ENCODE results near the gene GRIN2A.
A peak's percentile ranks its signal among the peaks of the same experiment; 100 is the strongest.

Gene GRIN2A

GRCh38 chr16:9840761-9841665 is 341.2 kb downstream of the GRIN2A start:
- DNase-seq (ENCODE audit: low read depth) = no peak
- H3K4me3 ChIP-seq (ENCODE audit: low read depth, low read length) = no peak overlapping the region
- TF ChIP-seq, protein P1, sequence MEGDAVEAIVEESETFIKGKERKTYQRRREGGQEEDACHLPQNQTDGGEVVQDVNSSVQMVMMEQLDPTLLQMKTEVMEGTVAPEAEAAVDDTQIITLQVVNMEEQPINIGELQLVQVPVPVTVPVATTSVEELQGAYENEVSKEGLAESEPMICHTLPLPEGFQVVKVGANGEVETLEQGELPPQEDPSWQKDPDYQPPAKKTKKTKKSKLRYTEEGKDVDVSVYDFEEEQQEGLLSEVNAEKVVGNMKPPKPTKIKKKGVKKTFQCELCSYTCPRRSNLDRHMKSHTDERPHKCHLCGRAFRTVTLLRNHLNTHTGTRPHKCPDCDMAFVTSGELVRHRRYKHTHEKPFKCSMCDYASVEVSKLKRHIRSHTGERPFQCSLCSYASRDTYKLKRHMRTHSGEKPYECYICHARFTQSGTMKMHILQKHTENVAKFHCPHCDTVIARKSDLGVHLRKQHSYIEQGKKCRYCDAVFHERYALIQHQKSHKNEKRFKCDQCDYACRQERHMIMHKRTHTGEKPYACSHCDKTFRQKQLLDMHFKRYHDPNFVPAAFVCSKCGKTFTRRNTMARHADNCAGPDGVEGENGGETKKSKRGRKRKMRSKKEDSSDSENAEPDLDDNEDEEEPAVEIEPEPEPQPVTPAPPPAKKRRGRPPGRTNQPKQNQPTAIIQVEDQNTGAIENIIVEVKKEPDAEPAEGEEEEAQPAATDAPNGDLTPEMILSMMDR (conservative IDR thresholded peaks at IDR 0.05; ENCODE audit: low read depth, low read length) = no peak

DNA sequence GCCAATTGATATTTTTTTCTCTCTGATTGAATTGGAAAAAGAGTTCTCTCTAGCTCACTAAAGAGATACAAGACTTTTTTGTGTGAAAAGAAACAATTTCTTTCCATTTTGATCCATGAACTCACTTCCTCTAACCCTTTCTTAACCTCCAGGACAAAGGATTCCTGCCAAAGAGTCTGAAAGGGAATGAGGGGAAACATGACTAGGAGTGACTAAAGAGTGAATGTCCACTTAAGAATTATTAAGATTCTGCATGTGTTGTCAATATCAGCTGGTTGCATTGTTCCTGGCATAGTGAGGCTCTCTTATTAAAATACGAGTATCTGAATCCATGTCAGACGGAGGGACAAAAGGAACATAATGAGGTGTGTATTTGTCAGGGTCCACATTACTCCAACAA is 344.7 kb downstream of the GRIN2A start:
- DNase-seq (ENCODE audit: low read depth) = no peak
- TF ChIP-seq, protein P1 (conservative IDR thresholded peaks at IDR 0.05; ENCODE audit: low read depth, low read length) = no peak

DNA sequence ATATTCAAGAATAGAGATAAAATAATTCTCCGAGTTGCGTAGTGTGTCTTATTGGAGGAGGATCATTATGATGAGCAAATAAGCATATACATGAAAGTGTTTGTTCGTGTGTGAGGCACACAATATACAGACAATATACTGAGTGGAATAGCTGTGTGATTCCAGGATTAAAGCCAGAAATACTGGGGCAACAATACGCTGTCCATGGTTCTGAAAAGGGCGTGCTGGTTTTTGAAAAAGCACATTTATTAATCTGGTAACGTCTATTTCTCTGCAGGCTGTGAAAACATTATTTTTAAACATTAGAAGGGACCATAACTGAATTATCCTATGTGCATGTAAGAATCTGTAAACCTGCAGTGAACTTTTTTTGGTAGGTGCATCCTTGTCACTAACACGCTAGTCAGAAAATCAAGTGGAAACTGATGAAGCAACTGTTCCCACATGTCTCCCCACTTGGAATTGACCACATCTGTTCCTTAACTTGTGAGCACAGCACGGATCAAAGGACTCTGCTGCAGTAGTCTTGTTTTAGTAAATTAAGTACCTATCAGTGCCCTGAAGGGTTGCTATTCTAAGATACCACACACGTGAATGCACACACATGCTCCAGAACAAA is 346.0 kb downstream of the GRIN2A start:
- DNase-seq (ENCODE audit: low read depth) = peak; percentile 7
- H3K4me3 ChIP-seq (ENCODE audit: low read depth, low read length) = no peak overlapping the region
- TF ChIP-seq, protein P1 (conservative IDR thresholded peaks at IDR 0.05; ENCODE audit: low read depth, low read length) = no peak

More for the DNA sequence above, 344.7 kb downstream of the GRIN2A start:
- no peak overlapping the region for H3K4me3 ChIP-seq (ENCODE audit: low read depth, low read length)

GRCh38 chr16:9827062-9827752 is 355.0 kb downstream of the GRIN2A start:
- H3K4me3 ChIP-seq (ENCODE audit: low read depth, low read length) = no peak overlapping the region
- TF ChIP-seq, protein P1 (conservative IDR thresholded peaks at IDR 0.05; ENCODE audit: low read depth, low read length) = no peak
- DNase-seq (ENCODE audit: low read depth) = no peak

DNA sequence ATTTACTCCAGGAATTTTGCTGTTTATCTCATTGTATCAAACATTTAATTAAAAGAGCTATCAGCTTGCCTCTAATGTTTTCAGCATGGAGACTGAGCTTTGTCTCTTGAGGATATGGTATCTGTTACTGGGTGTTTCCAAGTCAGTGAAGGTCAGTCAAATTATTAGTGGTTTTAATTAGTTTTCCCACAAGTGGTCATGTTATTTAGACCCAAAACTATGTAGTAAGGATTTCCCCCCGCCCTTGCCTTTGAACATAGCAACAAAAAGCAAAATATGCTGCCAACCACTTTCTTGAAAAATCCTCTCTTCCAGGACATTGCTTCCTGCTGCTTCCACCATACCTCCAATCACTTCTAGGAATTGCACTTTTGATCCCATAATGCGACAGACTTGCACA is 355.6 kb downstream of the GRIN2A start:
- no peak for DNase-seq (ENCODE audit: low read depth)
- TF ChIP-seq, protein P1 (conservative IDR thresholded peaks at IDR 0.05; ENCODE audit: low read depth, low read length) = no peak
- no peak overlapping the region for H3K4me3 ChIP-seq (ENCODE audit: low read depth, low read length)

DNA sequence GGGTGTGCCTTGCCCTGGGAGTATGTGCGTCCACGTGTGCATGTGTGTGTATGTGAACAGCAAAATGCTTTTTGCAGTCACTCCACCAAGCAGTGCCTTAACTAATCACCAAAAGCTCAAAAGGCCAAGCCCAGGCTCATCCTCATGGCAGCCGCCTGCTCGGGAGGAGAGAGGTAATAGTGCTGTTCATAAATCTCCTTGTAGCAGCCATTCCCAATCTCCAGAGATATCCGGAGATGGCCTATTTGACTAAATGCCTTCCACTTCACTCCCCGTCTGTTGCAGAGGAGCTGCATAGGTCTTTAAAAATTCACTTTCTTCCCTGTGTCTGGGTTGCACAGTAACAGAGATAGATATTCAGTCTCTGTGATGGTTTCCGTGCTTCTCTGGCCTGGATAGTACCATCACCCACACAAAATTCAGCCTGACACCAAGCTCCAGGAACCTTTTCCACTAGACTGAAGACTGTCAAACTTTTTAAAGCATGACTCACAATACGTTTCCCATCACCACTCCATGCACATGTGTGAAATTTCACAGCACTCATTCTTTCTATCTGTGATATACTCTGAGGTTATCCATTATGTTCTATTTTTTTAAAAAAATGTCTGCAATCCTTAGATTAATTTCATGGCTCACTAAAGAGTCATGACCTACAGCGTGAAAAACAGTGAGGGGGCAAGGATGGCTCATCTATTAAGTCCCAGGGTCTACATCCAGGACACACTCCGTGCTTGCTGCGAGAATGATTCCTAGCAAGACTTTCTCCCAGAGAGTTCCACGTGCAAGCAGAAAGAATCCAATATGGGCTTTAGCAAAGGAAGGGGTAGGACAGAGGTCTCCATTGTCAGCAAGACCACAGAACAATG is 357.8 kb downstream of the GRIN2A start:
- TF ChIP-seq, protein P1 (conservative IDR thresholded peaks at IDR 0.05; ENCODE audit: low read depth, low read length) = no peak
- no peak for DNase-seq (ENCODE audit: low read depth)
- H3K4me3 ChIP-seq (ENCODE audit: low read depth, low read length) = no peak overlapping the region

Measured in choroid plexus epithelial cell (primary cell).